Activated CD8-positive, alpha-beta memory T cell treated with anti-CD3 and anti-CD28 coated beads, Interleukin-2, amount 50 U/mL, for 24 hours (primary cell): ENCODE data around the gene AOPEP.
"Not testable (repeated sequence)": the region's sequence is repeated elsewhere in the genome, so short reads cannot be mapped to it uniquely, and the experiment has no call there.

Source experiments
- DNase-seq: peaks from one replicate; pipeline ENCODE4 v3.0.0-alpha.2; 2020; ENCODE audit errors: extremely low read depth

AOPEP gene

GRCh38 chr9:94933511-94933828, 207.0 kb downstream of the AOPEP start:
- DNase-seq: no peak

DNA sequence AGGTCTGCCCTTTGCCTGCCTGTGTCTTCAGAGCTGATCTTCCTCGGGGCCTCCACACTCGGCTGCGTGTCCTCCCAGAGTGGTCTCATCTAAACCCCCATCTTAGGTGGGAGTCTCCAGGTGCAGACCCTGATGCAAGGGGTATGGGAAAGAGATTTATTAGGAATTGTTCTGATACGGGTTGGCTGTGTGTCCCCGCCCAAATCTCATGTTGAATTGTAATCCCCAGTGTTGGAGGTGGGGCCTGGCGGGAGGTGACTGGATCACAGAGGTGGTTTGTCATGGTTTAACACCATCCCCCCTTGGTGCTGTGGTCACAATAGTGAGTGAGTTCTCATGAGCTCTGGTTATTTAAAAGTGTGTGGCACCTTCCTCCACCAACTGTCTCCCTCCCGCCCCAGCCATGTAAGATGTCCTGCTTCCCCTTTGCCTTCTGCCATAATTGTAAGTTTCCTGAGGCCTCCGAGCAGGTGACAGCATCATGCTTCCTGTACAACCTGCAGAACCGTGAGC, 208.4 kb downstream of the AOPEP start:
- no peak for DNase-seq

GRCh38 chr9:94935396-94935795, 208.9 kb downstream of the AOPEP start:
- DNase-seq: no peak

DNA sequence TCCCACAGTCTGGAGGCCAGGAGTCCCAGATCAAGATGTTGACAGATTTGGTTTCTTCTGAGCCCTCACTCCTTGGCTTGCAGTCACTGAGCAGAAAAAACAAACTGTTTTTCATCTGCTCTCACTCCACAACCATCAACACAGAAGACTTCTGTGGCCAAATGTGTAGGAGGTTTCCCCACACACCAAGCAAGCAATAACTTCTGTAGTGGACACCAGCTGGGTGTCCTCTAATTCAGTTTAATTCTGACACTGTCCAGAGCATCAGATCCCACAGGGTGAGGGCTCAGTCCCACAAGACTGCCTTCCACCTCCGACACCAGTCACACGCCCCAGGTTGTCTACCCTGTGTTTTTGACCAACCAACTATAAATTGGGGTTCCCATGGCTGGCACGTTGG, 209.9 kb downstream of the AOPEP start:
- no peak for DNase-seq

GRCh38 chr9:94937214-94937903, 210.9 kb downstream of the AOPEP start:
- no peak for DNase-seq

DNA sequence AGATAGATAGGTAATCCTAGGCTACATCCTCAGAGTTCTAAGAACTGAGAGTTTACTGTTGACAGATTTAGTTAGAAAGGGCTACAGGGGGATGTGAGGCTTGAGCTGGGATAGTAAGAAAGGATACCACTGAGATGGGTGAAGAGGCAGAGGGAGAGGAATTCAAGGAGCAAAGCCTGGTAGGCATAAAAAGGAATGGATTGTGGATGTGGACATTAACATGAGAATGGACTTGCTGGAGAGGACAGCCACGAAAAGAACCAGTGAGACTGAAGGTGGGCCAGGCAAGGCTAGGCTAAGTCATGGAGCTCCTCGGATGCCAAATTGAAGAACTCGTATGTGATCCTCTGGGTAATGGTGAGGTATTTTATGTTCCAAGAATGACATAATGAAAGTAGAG, 211.9 kb downstream of the AOPEP start:
- DNase-seq: no peak

DNA sequence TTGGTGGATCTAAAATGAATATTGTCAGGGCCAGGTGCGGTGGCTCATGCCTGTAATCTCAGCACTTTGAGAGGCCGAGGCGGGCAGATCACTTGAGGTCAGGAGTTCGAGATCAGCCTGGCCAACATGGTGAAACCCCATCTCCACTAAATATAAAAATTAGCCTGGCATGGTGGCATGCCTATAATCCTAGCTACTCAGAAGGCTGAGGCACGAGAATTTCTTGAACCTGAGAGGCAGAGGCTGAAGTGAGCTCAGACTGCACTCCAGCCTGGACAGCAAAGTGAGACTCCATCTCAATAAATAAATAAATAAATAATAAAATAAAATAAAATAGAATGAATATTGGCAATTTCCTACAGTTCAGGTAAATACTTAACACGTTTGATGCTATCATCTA, 213.8 kb downstream of the AOPEP start:
- not testable (repeated sequence) for DNase-seq

GRCh38 chr9:94941211-94941875, 214.8 kb downstream of the AOPEP start:
- DNase-seq: no peak

DNA sequence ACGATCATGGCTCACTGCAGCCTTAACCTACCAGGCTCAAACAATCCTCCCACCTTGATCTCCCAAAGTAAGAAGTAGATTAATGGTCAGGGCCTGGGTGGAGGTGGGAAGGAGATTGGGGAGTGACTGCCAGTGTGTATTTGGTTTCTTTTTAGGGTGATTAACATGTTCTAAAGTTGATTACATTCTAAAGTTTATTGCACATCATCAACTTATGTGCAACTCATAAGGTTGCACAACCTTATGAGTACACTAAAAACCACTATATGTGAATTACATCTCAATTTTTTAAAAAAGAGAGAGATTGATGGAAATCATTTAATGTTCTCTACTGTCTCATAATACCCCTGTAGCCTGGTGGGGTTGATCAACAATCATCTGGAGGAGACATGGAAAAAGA, 218.1 kb downstream of the AOPEP start:
- no peak for DNase-seq

DNA sequence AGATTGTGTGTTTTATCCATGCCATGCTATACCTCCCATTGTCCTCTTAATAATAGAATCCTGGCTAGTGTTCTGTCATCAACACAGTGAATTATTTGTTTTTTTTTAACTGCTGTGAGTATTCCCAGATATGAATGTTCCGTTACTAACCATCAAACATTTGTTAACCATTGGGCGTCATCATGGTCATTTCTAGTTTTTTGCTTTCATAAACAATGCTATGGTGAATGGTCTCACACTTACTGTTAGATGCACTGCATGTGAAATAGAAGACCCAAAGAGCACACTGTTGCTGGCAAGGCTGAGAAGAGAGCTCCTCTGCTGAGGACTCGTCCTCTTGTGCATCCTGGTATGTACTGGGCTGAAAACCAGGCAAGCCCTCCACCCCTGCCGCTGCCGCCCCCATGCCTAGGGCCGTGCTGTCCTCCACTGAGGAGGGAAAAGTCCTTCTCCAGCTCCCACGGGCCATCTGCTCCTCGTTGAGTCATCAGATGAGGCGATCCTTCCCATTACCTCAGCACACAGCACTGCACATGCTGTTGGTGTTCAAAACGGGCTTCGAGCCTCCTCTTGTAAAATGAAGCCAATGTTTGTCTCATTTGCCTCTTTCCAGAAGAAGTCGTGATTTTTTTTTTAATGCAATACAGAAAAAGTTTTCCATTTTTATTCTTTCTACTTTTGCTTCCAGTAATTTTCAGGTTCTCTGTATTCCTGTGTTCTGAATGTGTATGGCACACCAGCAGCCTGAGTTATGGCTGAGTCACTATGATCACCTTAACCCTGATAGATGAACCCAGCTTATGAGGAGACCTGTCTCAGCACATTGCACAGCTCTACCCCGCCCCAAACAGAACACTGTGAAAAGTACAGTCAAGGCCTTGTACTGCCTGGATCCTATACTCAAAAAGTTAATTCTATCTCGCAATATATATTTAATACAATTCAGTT, 219.0 kb downstream of the AOPEP start:
- no peak for DNase-seq

- no peak for DNase-seq
These were observed 219.8 kb downstream of the AOPEP start for GRCh38 chr9:94946256-94946655.

DNA sequence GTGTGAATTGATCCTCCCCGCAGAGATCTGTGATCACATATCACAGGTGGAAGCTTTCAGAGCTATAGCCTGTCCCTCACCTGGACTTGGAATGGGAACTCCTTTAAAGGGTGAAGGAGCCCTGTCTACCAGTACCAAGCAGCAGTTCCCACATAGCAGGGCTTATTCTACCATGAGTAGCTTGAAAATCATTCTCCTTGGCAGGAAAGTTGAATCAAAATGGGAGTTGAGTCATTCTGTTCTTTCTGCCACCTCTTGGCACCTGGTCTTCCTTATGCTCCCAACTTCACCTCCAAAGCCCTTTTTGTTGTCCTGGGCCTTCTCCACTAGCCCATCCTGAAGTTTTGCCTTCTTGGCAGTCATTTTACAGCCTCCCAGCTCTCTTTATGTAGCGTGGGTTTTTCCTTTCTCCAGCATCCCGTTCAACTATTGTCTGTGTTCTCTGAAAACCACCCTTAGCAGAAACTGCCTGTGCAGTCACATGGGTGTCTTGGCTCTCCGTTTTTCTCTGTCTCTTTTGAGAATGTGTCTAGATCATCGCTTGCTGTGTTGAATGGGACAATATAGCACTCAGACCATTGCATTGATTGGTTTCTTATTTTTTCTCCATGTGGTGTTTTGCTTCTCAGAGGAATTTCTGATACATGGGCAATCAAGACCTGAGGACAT, 222.2 kb downstream of the AOPEP start:
- DNase-seq: no peak

DNA sequence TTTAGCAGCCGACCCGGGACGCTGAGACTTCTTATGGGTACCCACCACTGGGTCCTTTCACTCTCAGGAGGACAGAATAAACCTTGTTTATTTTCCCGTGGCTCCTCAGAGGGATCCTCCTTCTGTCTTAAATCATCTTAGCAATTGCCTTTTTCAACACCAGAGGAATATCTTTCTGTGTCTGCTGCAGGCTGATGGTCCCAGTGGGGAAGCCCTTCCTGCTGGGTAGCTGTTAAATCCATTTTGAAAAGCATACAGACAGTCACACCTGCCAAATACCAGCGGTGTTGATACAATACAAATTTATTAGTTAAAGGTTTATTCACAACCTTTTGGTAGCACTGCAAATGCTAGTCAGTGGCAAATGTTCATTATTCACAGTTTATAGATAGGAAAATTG, 222.9 kb downstream of the AOPEP start:
- no peak for DNase-seq

DNA sequence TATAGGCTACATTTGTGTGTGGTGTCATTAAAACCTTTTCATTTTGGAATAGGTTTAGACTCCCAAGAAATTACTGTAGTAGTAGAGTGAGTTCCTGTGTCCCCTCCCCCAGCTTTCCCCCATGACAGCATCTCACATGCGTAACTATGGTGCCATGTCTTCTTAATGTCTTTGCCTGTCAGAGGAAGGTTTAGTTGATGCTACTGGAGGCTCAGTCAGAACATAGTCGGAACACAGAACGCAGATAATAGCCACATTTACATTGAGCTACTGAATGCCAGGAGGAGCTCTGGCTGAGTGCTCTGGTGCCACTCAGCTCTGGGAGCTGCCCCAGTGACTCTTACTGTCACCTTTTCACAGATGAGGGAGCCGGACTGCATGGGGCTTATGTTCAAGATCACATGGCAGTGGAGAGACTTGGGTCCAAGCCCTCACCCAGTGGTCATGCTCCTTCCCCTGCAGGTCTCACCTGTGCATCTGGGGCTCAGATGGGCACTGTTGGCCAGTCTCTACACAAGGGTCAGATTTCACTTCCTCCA, 223.6 kb downstream of the AOPEP start:
- DNase-seq: no peak

DNA sequence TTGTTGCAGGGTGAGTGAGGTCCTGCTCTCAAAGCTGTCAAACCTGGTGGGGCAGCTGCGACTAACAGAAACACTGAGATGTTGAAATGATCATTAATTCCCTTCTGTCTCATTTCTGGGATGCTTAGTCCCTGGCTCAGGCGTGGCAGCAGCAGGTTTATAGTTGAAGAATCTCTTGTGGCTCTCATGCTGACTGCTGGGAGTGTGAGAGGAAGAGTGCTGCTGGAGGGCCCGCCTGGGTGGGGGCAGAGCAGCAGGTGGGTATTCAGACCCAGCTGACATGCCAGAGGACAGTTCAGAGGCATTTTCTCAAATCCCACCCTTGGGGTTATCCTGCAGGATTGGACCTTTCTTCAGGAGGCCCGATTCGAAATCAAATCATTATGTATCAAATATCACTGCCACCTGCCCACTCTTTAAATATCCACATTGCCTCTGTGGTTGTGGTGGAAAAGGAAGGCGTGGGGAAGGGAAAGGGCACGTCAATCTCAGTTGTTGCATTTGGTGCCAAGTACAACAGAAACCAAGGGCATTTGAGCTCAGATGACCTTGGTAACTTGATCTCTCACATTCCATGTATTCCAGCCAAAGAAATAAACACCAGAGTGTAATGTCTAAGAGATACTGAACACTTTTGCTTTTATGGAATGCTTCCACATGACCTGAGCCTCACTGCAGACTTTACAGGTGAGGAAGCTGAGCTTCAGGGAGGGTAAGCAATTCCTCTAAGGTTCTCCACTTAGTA, 224.3 kb downstream of the AOPEP start:
- DNase-seq: no peak

DNA sequence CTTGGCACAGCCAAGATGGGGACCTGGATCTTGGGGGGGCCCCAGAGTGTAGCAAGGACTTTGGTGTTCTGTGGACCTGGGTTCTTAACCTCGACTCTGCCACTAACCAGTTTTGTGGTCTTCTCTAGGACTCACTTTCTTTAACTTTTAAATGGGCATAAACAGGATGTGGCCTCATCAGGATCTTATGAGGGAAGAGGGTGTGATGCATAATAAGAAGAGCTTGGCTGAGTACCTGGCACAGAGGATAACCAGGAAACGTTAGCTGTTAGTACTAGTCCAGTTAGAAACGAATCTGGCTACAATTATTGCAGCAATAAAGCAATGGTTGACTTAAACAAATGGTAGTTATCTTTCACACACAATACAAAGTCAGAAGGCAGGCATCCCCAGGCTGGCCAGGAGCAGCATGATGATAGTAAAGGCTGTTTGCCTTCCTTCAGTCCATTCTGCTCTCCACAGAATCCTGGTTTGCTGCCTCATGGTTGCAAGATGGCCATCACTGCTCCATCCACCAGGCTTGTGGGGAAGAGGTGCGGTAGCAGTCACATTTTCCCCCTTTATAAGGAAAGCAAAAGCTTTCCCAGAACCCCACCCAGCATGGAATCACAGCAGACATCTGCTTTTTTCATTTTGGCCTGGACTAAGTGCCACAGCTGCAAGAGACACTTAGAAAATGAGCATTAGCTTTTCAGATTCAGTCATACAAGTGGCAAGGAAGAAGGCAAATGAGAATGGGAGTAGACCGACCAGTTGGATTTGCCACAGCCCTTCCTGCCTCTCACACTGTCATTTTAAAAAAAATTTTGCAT, 225.0 kb downstream of the AOPEP start:
- no peak for DNase-seq

- no peak for DNase-seq
These were observed 226.3 kb downstream of the AOPEP start for GRCh38 chr9:94952565-94953373.

DNA sequence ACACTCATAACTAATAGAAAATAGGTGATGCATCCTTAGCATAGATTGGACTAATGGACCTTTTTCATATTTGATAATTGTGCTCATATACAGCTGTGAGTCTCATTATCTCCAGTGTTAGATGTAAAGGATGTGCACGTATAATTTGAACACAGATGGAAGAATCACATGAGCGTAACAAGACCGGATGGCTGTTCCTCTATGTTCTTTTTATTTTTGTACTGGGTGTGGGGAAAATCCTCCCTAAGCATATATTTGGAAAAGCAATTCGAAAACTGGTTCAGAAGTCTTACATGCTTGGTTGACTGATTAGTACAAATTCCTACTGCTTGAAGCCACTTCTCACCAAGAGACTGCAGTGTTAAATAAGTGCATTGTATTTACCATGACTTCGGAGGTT, 230.2 kb downstream of the AOPEP start:
- no peak for DNase-seq

GRCh38 chr9:94960964-94961363, 234.5 kb downstream of the AOPEP start:
- no peak for DNase-seq
